PC-9 (cell line): Measurements from ENCODE around the gene SYNDIG1.

ENCODE experiments used
- CTCF ChIP-seq: fragments of 200-600 bp; sonication (generic); conservative IDR thresholded peaks from 2 replicates; pipeline ENCODE4 v1.6.1; 2017; ENCODE audit warnings: mixed run types, antibody characterized with exemption, mild to moderate bottlenecking, moderate library complexity
- EZH2 ChIP-seq: fragments of 200-600 bp; sonication (generic); IDR thresholded peaks from 2 replicates; pipeline ENCODE4 v1.8.0; 2017; ENCODE audit warnings: antibody characterized with exemption, low read depth

- TF ChIP-seq CTCF (no peak), EZH2 (no peak)
Measured at GRCh38 chr20:24533449-24533848, 64.0 kb downstream of the SYNDIG1 start.
